Gastroesophageal sphincter (tissue), 4 donors: ENCODE data around the gene PDK4. TPM values are rescaled to one million over a fixed set of nuclear protein-coding genes. Genes with fewer than 3 reads are reported as not detected.
A peak's percentile ranks its signal among the peaks of the same experiment; 100 is the strongest.

Experiments used
- ATAC-seq: fragments of 150-250 bp; one replicate; pipeline ENCODE4 v1.9.1; 2016; ENCODE audit warnings: mild to moderate bottlenecking, moderate library complexity
- H3K27ac ChIP-seq, 4 donors: fragments of 200-600 bp; sonication (generic) in 3 of 4; 1 replicate in 3 of 4; 2 replicates in 1 of 4; pipeline ENCODE4 v1.5.1; 2016 to 2019
- H3K27me3 ChIP-seq: fragments of 200-600 bp; sonication (generic); one replicate; pipeline ENCODE4 v1.5.1; 2019
- H3K36me3 ChIP-seq, 2 donors: fragments of 200-600 bp; sonication (generic); one replicate each; pipeline ENCODE4 v1.5.1; 2019; ENCODE audit warnings: control low read depth in 1 of 2
- H3K4me1 ChIP-seq, 3 donors: fragments of 200-600 bp; sonication (generic); 1 replicate in 2 of 3; 2 replicates in 1 of 3; pipeline ENCODE4 v1.5.1; 2016 to 2019; ENCODE audit warnings: control low read depth in 2 of 3
- H3K4me3 ChIP-seq, 2 donors: fragments of 200-600 bp; sonication (generic); one replicate each; pipeline ENCODE4 v1.5.1; 2019; ENCODE audit warnings: mild to moderate bottlenecking in 1 of 2, moderate library complexity in 1 of 2
- H3K9me3 ChIP-seq, 3 donors: fragments of 200-600 bp; sonication (generic); one replicate each; pipeline ENCODE4 v1.5.1; 2017 to 2019; ENCODE audit warnings: control low read depth in 2 of 3
- CTCF ChIP-seq, 4 experiments: fragments of 200-600 bp in 2 of 4; fragments of 450-650 bp in 2 of 4; sonication (generic) in 1 of 4; IDR thresholded peaks; one replicate each; pipeline ENCODE4 v1.5.1; 2017 to 2019; ENCODE audit warnings: antibody characterized with exemption in 4 of 4, mild to moderate bottlenecking in 2 of 4, moderate library complexity in 2 of 4
- EP300 ChIP-seq: sonication (generic); formaldehyde crosslinking; IDR thresholded peaks from one replicate; pipeline ENCODE4 v1.6.1; 2017; ENCODE audit warnings: antibody characterized with exemption, mild to moderate bottlenecking
- POLR2A ChIP-seq, 2 donors: fragments of 450-650 bp; IDR thresholded peaks; one replicate each; pipeline ENCODE4 v1.6.1; 2017; ENCODE audit warnings: antibody characterized with exemption in 2 of 2, mild to moderate bottlenecking in 2 of 2, moderate library complexity in 1 of 2
- POLR2AphosphoS5 ChIP-seq: sonication (generic); formaldehyde crosslinking; IDR thresholded peaks from one replicate; pipeline ENCODE4 v1.6.1; 2017; ENCODE audit warnings: antibody characterized with exemption
- WGBS, 2 donors: methylation state at CpG; one replicate each; pipeline ENCODE4 v1.1.5; 2018; ENCODE audit warnings: low coverage in 1 of 2; 5-methylcytosine and 5-hydroxymethylcytosine counted together
- total RNA-seq, 4 donors: library from RNA; depleted of rRNA; stranded (reverse); fragments of >200 nt; gene quantifications; one replicate each; pipeline ENCODE4 v1.1.0, GENCODE V29; 2016

Gene PDK4
- total RNA-seq, 4 donors from 2014 or later, result 208 to 842 (median 506) TPM

GRCh38 chr7:95585426-95585789 lies 10.9 kb downstream of the PDK4 start:
- Histone ChIP-seq H3K27ac (peak overlapping the region; percentile 29 to 99 (median 78)), H3K4me1 (peaks cover 21 to 66% (median 28%) of the 10 kb centered on the region in 3 donors)
- ATAC-seq, result no peak

GRCh38 chr7:95584769-95585425 lies 11.4 kb downstream of the PDK4 start:
- Histone ChIP-seq H3K27me3 (no peaks in the 10 kb centered on the region), H3K4me3 (no peak overlapping the region), H3K9me3 (no peaks in the 10 kb centered on the region), H3K27ac (peak overlapping the region; percentile 29 to 99 (median 78)), H3K4me1 (peaks cover 21 to 61% (median 26%) of the 10 kb centered on the region in 3 donors), H3K36me3 (peaks cover 29 to 73% of the 10 kb centered on the region in 2 donors)
- TF ChIP-seq POLR2AphosphoS5, result peak; percentile 46
- TF ChIP-seq CTCF (IDR thresholded peaks at IDR 0.05), result no peak
- WGBS, 2 donors, result 21 to 70% methylated on average over 1 of the region's 1 CpG
- peak; percentile 6 for ATAC-seq

More at GRCh38 chr7:95585426-95585789, 10.9 kb downstream of the PDK4 start:
- Histone ChIP-seq H3K36me3 (peaks cover 29 to 78% of the 10 kb centered on the region in 2 donors), H3K4me3 (no peak overlapping the region), H3K9me3 (no peaks in the 10 kb centered on the region), H3K27me3 (no peaks in the 10 kb centered on the region)
- TF ChIP-seq POLR2AphosphoS5 (no peak), EP300 (no peak), CTCF (IDR thresholded peaks at IDR 0.05) (no peak), POLR2A (IDR thresholded peaks at IDR 0.05) (no peak)
- 73 to 85% methylated on average over 2 to 3 of the region's 3 CpGs for WGBS, 2 donors

- no peaks in the 10 kb centered on the region for H3K9me3 ChIP-seq
- WGBS, 2 donors, result 31 to 73% methylated on average over 3 of the region's 3 CpGs
- peaks cover 29 to 64% of the 10 kb centered on the region in 2 donors for H3K36me3 ChIP-seq
These were observed 12.3 kb downstream of the PDK4 start for GRCh38 chr7:95583834-95584621.

GRCh38 chr7:95582578-95583293 lies 13.6 kb downstream of the PDK4 start:
- ATAC-seq, result peak; percentile 52

More at GRCh38 chr7:95583834-95584621, 12.3 kb downstream of the PDK4 start:
- H3K4me1 ChIP-seq, result peaks cover 18 to 52% (median 19%) of the 10 kb centered on the region in 3 donors
- peak overlapping the region in 3 of 4 donors; percentile 61 to 99 (median 95) for H3K27ac ChIP-seq
- H3K27me3 ChIP-seq, result no peaks in the 10 kb centered on the region
- H3K4me3 ChIP-seq, result no peak overlapping the region
- peak; percentile 21 for ATAC-seq
- TF ChIP-seq POLR2AphosphoS5 (peak; percentile 41), CTCF (IDR thresholded peaks at IDR 0.05) (no peak)

More at GRCh38 chr7:95582578-95583293, 13.6 kb downstream of the PDK4 start:
- peak overlapping the region in 3 of 4 donors; percentile 33 to 56 (median 42) for H3K27ac ChIP-seq
- 86 to 94% methylated on average over 4 of the region's 4 CpGs for WGBS, 2 donors
- no peaks in the 10 kb centered on the region for H3K9me3 ChIP-seq
- H3K4me3 ChIP-seq, result no peak overlapping the region
- peaks cover 23 to 51% of the 10 kb centered on the region in 2 donors for H3K36me3 ChIP-seq
- H3K27me3 ChIP-seq, result no peaks in the 10 kb centered on the region
- TF ChIP-seq EP300, result no peak
- TF ChIP-seq POLR2AphosphoS5, result peak; percentile 32
- TF ChIP-seq CTCF (IDR thresholded peaks at IDR 0.05), result no peak
- no peak for TF ChIP-seq POLR2A (IDR thresholded peaks at IDR 0.05)
- H3K4me1 ChIP-seq, result peaks cover 11 to 39% (median 17%) of the 10 kb centered on the region in 3 donors
